GM19455 (cell line): ENCODE data around the gene MYLK2.

Experiments used
- ATAC-seq: cut with Tn5 transposase; IDR thresholded peaks from one replicate; pipeline ENCODE4 v1.9.1; 2021; ENCODE audit not compliant: unreplicated experiment

Gene MYLK2

DNA sequence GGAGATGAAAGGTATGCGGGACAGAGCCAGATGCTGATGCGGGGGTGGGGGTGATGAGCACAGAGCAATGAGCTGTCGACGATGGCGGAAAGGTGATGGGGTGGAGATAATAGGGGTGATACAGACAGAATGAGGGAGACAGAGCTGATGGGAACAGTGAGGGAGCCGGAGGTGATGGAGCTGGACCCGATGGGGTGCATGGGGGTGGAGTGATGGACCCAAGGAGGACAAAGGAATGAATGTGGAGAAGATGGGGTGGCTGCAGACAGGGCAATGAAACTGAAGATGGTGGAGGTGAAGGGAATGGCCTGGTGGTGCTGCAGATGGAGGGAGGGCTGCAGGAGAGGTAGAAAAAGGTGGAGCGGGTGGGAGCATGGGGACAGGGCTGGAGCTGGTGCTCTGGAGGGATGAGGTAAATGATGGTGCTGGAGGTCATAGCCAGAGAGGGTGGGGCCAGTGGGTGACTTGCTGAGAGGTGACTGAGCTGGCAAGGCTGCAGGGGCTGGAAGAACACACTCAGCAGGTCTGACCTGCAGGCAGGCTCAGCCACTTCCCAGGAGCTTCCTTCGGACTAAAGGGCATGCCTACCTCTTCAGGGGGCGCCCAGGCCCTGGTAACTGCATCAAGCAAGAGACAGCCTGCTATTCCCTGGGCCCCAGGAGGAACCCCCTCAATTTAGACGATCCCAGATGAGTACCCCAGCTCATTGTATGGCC lies 32.2 kb downstream of the MYLK2 start:
- ATAC-seq: no peak

DNA sequence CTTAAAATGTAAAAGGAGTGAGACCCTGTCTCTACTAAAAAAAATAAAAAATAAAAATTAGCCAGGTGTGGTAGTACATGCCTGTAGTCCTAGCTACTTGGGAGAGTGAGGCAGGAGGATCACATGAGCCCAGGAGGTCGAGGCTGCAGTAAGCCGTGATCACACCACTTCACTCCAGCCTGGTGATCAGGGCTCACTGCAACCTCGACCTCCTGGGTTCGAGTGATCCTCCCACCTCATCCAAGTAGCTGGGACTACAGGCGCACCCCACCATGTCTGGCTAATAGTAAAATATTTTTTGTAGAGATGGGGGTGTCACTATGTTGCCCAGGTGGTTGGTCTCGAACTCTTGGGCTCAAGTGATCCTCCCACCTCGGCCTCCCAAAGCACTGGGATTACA lies 34.3 kb downstream of the MYLK2 start:
- ATAC-seq: no peak

DNA sequence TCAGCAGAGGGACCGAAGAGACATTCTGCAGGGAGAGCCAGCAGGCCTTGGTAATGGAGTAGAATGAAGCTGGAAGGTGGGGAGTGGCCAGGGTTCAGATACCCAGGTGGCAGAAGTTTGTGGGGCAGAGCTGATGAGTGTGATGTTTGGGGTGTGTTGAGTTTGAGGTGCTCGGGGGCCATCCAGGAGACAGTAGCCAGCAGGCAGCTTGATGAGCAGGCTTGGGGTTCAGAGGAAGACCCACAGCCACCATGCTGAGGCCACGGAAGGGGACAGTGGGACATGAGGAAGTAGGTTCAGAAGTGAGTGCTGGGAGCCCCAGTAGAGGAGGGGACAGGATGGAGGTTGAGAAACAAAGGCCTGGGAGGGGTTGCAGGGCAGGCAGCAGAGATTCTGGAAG lies 37.4 kb downstream of the MYLK2 start:
- no peak for ATAC-seq

DNA sequence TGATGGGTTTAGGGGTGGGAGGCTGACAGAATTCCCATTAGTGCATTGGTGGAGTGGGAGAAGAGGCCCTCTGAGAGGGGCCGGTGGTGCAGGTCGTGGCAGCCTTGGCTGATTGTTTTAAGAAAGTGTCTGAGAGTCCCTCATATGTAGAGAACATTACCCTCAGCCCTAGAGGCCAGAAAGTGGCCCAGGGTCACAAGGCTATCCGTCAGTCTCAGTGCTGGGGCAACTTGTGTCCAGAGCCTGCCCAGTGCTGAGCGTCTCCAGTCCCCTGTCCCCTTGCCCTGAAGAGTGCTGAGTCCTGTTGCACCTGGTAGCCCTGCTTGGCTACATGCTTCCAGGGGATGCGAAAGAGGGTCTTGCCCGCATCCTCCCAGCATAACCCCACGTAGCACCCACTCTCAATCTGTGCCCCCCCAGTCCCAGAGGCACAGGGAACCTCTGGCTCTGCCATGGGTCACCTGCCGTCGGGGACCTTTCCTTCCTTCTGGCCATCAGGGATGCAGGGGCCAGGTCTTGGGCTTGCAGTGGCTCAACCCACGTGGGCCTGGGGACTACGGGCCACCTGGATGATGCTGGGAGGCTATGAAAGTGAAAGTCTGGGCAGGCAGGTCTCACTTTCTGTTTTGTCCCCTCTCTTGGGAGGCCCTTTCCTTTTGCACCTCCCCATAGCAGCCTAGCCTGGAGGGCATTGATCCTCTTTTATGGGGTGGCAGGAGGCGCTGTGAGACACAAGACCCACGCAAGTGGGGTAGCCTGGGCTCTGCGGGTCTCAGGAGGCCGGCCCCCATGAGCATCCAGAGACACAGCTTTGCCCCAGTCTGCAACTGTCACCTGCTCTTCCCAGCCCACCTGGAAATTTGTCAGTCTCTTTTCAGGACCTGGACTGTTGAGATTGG lies 39.0 kb downstream of the MYLK2 start:
- ATAC-seq: no peak

DNA sequence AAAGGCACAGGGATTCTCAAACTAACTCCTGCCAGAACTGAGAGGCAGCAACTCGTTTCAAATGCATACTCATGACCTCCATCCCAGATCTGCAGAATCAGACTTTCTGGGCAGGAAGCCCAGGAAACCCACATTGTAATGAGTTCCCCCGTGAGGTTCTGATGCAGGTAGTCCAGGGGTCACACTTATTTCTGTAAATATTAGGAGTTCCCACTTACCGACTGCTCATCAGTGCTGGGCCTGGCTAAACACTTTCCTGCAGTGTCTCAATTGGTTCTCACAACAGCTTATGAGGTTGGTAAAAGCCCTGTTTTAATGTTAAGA lies 39.6 kb downstream of the MYLK2 start:
- no peak for ATAC-seq

DNA sequence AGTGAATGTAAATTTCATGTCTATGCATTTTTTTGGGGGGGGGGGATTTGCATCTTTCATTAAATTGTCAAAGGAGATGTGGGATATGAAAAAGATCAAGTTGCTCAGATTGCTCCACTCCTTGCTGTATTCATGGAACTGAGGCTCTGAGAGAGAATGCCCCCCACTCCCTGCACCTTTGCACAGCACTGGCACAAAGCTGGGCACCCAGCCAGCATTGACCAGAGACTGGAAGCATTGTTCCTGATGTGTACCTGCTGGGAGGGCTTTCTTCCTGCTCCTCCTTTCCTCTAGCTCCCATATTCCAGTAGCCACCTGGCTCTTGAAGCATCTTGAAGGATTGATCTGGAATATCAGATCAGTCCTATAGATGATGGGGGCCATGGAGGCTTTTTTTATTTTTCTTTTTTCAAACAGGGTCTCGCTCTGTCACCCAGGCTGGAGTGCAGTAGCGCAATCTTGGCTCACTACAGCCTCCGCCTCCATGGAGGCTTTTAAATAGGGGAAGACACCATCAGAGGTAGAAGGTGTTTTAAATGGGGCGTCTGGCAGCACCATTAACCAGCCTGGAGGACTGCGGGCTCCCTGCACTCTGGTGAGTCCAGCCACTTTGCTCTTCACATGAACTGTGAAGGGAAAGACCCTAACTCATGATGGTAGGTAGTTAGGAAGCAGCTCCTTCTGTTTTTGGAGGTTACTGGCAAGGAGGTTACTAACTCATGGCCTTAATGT lies 40.3 kb downstream of the MYLK2 start:
- no peak for ATAC-seq

DNA sequence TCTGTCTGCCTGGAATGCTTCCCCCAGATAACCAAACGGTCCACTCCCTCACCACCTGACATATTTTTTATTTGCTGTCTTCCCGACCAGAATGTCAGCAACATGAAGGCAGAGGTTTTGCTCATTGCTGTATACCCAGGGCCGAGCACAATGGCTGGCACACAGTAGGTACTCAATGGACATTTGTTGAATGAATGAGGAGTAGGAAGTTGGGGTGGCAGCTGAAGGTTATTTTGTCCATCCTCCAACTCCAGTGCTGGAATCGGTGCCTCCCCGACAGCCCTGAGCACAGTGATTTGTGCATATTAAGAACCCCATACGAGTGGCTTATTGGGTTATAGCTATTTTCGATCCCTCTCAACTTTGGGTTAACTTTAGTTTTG lies 40.8 kb downstream of the MYLK2 start:
- ATAC-seq: no peak

DNA sequence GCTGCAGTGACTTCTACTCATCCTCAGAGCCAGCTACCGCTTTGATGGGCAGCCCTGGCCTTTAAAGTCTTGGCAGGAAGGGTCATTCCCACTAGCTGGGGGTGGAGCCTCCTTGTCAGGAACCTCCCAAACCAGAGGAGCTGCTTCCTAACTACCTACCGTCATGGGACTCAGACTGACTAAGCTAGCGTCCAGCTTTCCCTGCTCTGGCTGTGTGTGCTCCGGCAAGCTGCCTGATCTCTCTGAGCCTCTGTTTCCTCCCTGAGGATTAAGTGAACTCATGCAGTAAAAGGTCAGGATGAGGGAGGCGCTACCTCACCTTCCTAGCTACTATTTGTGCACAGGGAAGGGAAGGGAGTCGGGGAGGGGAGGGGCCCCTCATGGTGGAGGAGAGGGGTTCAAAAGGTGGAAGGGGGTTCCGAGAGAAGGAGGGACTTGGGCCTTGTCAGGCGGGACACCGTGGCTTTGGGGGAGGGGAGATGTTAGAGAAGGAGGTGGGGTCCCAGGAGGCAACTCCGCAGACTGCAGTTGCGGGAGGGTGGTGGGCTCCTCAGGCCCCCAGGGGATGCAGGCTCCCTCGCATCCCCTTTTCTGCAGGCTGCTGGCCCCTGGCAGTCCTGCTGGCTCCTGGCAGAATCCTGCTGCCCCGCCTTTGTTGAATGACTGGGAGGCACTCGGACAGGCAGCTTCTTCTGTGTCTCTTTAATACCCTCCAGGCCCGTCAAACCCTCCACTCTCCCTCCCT lies 41.4 kb downstream of the MYLK2 start:
- no peak for ATAC-seq

DNA sequence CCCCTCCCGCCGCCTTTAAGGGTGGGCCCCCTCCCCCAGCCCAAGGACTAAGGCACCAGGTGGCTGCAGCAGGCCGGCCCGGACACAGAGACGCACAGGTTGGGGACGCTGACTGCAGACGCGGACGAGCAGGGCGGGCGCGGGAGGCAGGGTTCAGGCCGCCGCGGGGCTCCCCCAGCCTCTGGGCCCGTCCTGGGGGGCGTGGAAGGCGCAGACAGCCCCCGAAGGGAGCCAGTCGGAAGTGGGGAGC lies 41.9 kb downstream of the MYLK2 start:
- no peak for ATAC-seq

DNA sequence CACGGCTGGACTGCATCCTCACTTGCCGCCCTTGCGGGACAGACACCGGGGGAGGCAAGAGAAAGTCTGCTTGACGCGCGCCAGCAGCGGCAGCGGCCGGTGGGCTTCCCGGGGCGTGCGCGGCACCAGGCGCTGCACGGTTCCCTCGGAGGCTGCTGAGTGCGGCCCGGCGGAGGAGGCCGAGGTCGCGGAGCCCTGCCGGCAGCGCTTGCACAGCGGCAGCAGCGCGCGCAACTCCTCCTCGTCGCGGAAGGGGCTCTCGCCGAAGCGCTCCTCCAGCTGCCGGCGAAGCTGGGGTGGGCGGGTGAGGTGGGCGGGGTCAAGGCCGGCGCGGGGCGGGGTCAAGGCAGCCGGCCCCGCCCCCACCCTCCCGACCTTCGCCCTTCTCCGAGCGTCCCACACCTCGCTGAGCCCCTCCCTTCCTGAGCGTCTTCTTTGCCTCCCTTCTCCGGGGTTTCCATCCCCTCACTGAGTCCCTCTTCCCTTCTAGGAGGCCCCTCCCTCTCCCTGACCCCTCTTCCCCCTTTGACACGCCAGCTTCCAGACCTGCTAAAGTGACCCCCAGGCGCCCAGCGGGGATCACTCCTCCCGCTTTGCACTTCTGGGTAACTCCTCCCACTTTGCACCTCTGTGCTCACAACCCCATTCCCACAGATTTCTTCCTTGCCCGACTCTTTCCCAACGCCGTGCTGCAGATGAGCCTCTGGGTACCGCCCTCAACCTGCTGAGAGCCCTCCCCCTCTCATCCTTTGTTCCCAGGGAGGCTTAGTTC lies 42.4 kb downstream of the MYLK2 start:
- ATAC-seq: peak; percentile 51

DNA sequence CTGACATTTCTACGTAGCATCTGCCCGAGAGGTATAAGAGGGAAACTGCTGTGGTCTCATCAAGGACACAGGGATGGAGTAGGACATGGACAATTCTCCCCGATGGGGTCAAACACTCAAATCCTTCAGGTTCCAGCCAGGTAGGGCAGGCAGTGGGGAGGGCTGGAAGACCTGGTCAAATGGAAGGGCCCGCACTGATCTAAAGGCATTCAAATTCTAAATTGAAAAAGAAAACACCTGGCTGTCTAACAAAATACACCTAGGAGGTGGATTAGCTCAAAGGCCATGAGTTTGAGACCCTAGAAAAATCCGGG lies 43.0 kb downstream of the MYLK2 start:
- no peak for ATAC-seq

DNA sequence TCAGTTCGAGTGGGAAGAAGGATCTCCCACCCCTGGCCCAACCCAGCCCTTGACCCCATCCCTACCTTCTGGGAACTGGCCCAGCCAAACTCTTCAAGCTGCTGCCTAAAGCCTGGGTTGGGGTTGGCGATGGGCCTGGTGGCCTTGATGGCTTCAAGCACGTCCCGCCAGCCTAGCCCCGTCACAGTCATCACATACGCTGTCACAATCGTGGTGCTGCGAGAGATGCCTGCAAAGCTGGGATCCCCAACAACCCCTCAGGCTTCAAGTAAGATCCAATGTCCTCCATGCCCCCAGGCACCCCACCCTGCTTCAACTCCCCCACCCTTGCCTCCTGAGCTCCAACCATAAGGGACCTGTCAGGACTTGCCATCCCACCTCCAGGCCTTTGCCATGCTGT lies 43.4 kb downstream of the MYLK2 start:
- no peak for ATAC-seq

DNA sequence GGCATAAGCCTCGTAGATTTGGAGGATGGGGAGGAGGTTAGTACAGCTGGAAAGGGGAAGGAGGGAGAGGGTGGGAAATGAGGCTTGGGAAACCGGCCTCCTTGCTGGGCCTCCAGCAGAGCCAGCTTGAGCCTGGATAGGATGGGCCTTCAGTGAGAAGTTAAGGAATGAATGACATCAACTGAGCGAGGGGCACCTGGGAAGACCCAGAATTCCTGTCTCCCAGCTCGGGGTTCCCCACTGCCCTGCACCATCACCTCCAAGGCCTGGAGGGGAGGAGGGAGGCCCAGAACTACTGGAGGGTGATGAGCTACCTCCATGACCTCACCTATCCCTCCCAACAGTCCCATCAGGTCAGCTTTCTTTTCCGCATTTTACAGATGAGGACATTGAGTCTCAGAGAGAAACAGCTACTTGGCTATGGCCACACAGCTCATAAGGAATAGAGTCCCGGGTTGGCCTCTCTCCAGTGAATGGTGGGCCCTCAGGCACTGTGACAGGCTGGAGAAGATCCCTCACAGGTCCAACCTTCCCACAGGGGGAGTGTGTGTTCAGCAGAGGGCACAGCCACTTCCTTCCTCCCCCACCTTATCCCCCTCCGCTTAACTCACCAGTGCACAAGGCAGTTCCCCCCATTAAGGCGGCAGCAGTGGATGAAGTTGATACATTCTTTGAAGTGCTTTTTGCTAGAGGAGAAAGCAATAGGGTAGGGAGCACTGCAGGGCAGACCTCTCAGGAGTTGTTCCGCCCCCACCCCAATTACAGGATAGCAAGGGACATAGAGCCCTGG lies 44.3 kb downstream of the MYLK2 start:
- ATAC-seq: no peak

DNA sequence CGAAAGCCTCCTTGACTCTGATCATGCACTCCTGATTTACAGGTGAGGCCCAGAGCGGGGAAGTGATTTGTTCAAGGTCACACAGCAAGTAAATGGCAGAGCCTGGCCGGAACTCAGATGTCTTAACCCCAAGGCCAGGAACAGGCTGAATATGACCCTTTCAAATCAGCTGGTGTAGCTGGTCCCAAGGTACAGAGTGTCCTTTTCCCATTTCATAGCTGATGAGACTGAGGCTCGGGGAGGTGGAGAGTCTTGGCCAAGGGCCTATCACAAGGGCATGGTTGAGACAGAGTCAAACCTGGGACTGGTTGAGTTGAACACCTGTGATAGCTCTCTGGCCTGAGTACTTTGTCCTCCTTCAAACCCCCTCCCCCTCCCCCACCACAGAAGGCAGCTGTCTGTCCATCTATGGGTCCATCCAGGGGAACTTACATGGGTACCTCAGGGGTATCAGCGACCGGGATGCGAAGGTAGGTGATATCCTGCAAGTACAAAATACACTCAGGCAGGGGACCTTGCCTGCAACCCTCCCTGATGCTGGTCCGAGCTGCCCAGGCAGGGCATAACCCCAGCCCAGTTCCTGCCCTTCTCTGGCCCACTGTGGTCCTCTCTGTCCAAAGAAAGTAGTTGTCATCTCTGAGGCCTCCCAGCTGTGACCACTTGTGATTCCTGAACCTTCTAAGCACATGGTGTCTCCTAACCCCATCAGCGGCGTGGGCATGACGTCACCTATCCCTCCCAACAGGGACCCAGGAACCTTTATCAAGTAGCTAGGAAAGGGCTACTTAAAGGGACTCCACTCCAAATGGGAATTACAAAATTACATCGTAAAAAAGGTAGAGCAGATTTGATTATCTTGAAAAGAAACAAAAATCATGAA lies 45.6 kb downstream of the MYLK2 start:
- ATAC-seq: no peak

DNA sequence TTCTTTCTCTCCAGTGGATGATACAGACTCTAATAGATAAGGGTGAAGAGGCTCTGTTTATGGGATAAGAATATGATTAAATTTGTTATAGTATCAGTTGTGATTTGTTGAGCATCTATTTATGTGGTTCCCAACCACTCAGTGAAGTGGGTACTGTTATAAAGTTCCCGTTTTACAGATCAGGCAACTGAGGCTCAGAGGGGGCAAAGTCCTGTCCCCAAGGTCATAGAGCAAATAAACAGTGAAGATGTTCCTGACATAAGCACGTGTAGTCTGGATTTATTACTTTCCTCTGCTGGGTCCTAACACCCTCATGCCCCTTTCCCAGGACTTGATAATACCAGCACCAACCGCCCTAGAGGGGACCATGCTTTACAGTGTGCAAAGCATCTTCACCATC lies 47.1 kb downstream of the MYLK2 start:
- no peak for ATAC-seq

DNA sequence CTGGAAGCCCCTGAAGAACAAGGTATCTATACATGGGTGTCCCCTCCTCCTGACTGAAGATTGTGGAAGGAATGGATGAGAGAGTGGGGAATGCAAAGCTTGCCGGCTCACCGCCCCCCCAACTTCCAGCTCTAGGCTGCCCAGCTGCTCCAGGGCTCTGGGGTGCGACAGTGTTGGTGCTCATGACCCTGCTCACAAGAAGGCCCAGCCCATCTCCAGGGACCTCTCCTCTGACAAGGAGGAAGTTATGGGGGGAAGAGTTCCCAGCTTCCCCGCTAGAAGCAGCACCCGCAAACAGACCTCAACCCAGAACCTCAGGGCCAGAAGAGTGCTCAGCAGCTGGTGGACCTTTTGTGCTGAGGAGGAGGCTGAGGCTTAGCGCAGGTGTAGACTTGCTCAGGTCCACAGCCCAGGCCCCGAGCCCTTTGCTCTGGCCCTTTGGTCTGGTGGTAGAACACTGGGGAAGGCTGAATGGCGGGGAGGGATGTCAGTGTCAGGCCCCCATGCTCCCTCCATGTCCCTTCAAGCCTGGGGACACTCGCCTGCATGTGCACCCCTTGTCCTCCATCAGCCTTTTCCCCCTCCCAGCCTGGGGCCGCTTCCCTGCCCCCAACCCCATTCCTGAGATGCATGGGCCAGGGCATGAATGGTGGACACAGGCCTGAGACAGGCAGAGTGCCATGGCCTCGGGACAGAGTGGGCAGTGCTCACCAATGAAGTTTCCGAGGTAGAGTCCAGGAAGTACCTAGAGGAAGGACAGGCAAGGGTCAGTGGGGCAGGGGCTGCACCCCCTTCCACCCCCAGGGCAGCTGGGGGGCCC lies 49.9 kb downstream of the MYLK2 start:
- no peak for ATAC-seq

DNA sequence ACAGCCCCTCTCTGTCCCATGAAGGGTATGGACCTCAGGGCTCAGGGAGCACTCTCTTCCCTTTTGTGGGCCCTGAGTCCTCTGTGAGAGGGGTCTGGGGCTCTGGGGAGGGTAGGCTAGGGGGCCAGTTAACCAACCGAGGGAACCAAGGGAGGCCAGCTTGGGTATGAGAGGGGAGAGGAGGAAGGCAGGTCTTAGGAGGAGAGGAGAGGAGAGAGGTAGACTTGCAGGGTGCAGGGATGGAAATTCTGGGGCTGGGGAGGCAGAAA lies 50.5 kb downstream of the MYLK2 start:
- no peak for ATAC-seq

DNA sequence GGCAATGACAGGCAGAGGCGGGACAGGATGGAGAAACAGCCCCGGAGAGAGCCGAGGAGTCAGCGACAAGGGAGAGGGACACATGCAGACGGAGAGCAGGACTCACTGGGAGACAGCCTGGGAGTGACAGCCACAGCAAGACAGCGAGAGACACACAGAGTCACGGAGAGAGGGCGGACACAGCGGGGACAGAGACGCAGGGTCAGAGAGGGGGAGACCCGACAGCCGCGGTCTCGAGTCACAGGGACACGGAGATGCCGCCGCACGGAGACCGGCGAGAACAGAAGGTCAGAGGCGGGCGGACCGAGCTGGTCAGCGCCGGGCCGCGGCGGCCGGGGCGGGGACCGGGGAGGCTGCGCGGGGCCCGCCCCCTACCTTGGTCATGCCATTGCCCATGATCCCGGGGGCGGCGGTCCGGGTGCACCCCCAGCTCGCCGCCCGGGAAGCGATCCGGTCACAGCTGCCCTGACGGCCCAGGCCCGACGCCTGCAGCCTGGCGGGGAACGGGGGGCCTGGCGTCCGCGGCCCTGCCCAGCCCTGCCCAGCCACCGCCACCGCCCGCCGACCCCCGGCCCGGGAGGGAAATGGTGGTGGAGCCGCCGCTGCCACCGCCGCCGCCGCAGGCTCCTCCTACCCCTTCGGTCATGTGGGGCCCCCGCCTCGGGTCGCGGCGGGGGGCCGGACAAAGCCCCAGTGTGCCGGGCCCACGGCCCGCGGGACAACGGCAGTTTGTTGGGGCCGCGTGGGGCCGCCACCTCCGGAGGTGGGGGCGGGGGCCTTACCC lies 51.0 kb downstream of the MYLK2 start, which contains the start of the genes DUSP15 and TTLL9:
Gene DUSP15, minus strand, starts transcription at position 586 of the 784 bp plus-strand sequence. Its CDS starts 190 bp downstream, at position 396.
Gene TTLL9, plus strand, starts transcription at position 693 of the 784 bp plus-strand sequence. CDS start 493 bp downstream, outside the sequence.
- no peak for ATAC-seq
